GM10266 (cell line): Measurements from ENCODE around the gene OR5K4.

Experiments used
- DNase-seq: peaks from one replicate; pipeline ENCODE4 v3.0.0; 2012; ENCODE audit errors: extremely low spot score
- CTCF ChIP-seq: IDR thresholded peaks from 2 replicates; pipeline ENCODE4 v1.5.1; 2012; ENCODE audit warnings: mild to moderate bottlenecking, low read depth; ENCODE audit not compliant: control insufficient read depth, insufficient read depth; ENCODE audit errors: missing control alignments

Gene OR5K4

GRCh38 chr3:98350082-98350481, 3.6 kb upstream of the OR5K4 start:
- DNase-seq = no peak
- no peak for TF ChIP-seq CTCF

GRCh38 chr3:98359250-98359649, 5.6 kb downstream of the OR5K4 start:
- no peak for DNase-seq
- TF ChIP-seq CTCF = no peak

- DNase-seq = no peak
- no peak for TF ChIP-seq CTCF
Measured at GRCh38 chr3:98359993-98360675, 6.5 kb downstream of the OR5K4 start.

- DNase-seq = no peak
Measured at GRCh38 chr3:98360681-98361080, 7.0 kb downstream of the OR5K4 start.

GRCh38 chr3:98361289-98361688, 7.6 kb downstream of the OR5K4 start:
- no peak for TF ChIP-seq CTCF

More at GRCh38 chr3:98360681-98361080, 7.0 kb downstream of the OR5K4 start:
- TF ChIP-seq CTCF = no peak

GRCh38 chr3:98367464-98368246, 14.0 kb downstream of the OR5K4 start:
- DNase-seq = no peak
- TF ChIP-seq CTCF = no peak

More at GRCh38 chr3:98361289-98361688, 7.6 kb downstream of the OR5K4 start:
- DNase-seq = no peak

- no peak for DNase-seq
- no peak for TF ChIP-seq CTCF
Measured at GRCh38 chr3:98371186-98371585, 17.5 kb downstream of the OR5K4 start.
